Measurements from ENCODE around the gene PLB1.

DNA sequence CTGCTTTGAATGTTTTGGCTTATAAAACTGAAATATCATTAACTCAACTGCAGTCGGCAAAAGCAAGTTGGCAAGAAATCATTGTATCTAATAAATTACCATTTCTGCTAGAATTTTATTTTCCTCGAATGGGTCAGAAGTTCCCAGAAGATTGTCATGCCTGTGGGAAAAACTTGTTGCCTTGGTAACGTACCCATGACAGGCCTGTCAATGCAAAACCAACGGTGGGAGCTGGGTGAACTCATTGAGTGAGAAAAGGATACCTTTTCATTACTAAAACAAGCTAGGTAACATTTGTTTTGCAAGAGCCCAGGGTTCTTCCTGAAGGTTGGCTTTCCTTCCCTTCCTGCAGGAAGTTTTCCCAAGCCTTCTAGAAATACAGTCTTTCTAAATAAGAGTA lies 9.5 kb downstream of the PLB1 start:
- TF ChIP-seq POLR2AphosphoS5 (IDR thresholded peaks at IDR 0.05; ENCODE audit: insufficient read depth in 1 of 2, low read depth in 1 of 2) (no peak), CTCF (IDR thresholded peaks at IDR 0.05) (no peak)
